Lower leg skin (tissue), 3 donors: Measurements from ENCODE around the gene ABCG5.

Experiments
- POLR2A ChIP-seq, 2 donors: fragments of 450-650 bp; IDR thresholded peaks; one replicate each; pipeline ENCODE4 v1.6.1; 2016 to 2017; ENCODE audit warnings: antibody characterized with exemption in 2 of 2, mild to moderate bottlenecking in 1 of 2, moderate library complexity in 1 of 2
- TF ChIP-seq, protein P1 (sequence below), 3 donors: fragments of 450-650 bp; IDR thresholded peaks; one replicate each; pipeline ENCODE4 v1.5.1; 2016; ENCODE audit warnings: antibody characterized with exemption in 3 of 3, mild to moderate bottlenecking in 3 of 3, moderate library complexity in 2 of 3

- TF ChIP-seq POLR2A (IDR thresholded peaks at IDR 0.05), result no peak
- TF ChIP-seq, protein P1, sequence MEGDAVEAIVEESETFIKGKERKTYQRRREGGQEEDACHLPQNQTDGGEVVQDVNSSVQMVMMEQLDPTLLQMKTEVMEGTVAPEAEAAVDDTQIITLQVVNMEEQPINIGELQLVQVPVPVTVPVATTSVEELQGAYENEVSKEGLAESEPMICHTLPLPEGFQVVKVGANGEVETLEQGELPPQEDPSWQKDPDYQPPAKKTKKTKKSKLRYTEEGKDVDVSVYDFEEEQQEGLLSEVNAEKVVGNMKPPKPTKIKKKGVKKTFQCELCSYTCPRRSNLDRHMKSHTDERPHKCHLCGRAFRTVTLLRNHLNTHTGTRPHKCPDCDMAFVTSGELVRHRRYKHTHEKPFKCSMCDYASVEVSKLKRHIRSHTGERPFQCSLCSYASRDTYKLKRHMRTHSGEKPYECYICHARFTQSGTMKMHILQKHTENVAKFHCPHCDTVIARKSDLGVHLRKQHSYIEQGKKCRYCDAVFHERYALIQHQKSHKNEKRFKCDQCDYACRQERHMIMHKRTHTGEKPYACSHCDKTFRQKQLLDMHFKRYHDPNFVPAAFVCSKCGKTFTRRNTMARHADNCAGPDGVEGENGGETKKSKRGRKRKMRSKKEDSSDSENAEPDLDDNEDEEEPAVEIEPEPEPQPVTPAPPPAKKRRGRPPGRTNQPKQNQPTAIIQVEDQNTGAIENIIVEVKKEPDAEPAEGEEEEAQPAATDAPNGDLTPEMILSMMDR (IDR thresholded peaks at IDR 0.05), result no peak
Measured at GRCh38 chr2:43840965-43841364, 2.3 kb upstream of the ABCG5 start.
